Liver (tissue), 9 donors: ENCODE data around the gene CD300LG. TPM values are rescaled to one million over a fixed set of nuclear protein-coding genes. Genes with fewer than 3 reads are reported as not detected.

Source experiments
- DNase-seq: peaks from one replicate; pipeline ENCODE4 v3.0.0-alpha.2; 2017; ENCODE audit warnings: low spot score
- H3K27ac ChIP-seq, 2 donors: one replicate each; pipeline ENCODE4 v1.7.0; 2013; ENCODE audit warnings: inconsistent platforms in 2 of 2, low read length in 2 of 2, control low read depth in 1 of 2, low read depth in 1 of 2, mild to moderate bottlenecking in 1 of 2
- H3K27me3 ChIP-seq, 4 donors: one replicate each; pipeline versions ENCODE4 v1.6.1 to v1.7.0; 2013; ENCODE audit warnings: low read length in 3 of 4, inconsistent platforms in 1 of 4, mild to moderate bottlenecking in 1 of 4, moderate library complexity in 1 of 4; ENCODE audit not compliant: control insufficient read depth in 4 of 4, insufficient read depth in 4 of 4
- H3K36me3 ChIP-seq, 4 donors: one replicate each; pipeline versions ENCODE4 v1.6.1 to v1.7.0; 2013; ENCODE audit warnings: low read length in 3 of 4, mild to moderate bottlenecking in 3 of 4, low read depth in 1 of 4, moderate library complexity in 1 of 4; ENCODE audit not compliant: control insufficient read depth in 4 of 4, insufficient read depth in 3 of 4
- H3K4me1 ChIP-seq, 4 donors: one replicate each; pipeline versions ENCODE4 v1.6.1 to v1.7.0; 2013; ENCODE audit warnings: low read length in 3 of 4, mild to moderate bottlenecking in 3 of 4, moderate library complexity in 1 of 4; ENCODE audit not compliant: control insufficient read depth in 4 of 4, insufficient read depth in 4 of 4
- H3K4me3 ChIP-seq, 3 donors: one replicate each; pipeline versions ENCODE4 v1.6.1 to v1.7.0; 2013; ENCODE audit warnings: low read length in 3 of 3, control low read depth in 1 of 3, low read depth in 1 of 3, mild to moderate bottlenecking in 1 of 3
- H3K9ac ChIP-seq, 2 donors: one replicate each; pipeline ENCODE4 v1.7.0; 2013; ENCODE audit warnings: low read length in 2 of 2, mild to moderate bottlenecking in 2 of 2, moderate library complexity in 2 of 2, control low read depth in 1 of 2, low read depth in 1 of 2
- H3K9me3 ChIP-seq, 4 donors: one replicate each; pipeline versions ENCODE4 v1.6.1 to v1.7.0; 2013; ENCODE audit warnings: low read length in 3 of 4; ENCODE audit not compliant: control insufficient read depth in 4 of 4
- ATF3 ChIP-seq: IDR thresholded peaks from 2 replicates; pipeline ENCODE4 v1.6.1; 2016; ENCODE audit warnings: antibody characterized with exemption
- CTCF ChIP-seq: fragments of 150-350 bp; IDR thresholded peaks from 2 replicates; pipeline ENCODE4 v1.5.1; 2017; ENCODE audit warnings: improper control_type of control experiment, low read depth, low read length; ENCODE audit not compliant: missing input control
- EGR1 ChIP-seq, 2 donors: IDR thresholded peaks; 2 replicates each; pipeline ENCODE4 v1.6.1; 2016 to 2018; ENCODE audit warnings: antibody characterized with exemption in 2 of 2, low read depth in 2 of 2
- FOXA1 ChIP-seq: IDR thresholded peaks from 2 replicates; pipeline ENCODE4 v1.6.1; 2016; ENCODE audit warnings: antibody characterized with exemption
- FOXA2 ChIP-seq: IDR thresholded peaks from 2 replicates; pipeline ENCODE4 v1.6.1; 2016; ENCODE audit warnings: antibody characterized with exemption
- GABPA ChIP-seq, 2 donors: IDR thresholded peaks in 1 of 2; conservative IDR thresholded peaks in 1 of 2; 2 replicates each; pipeline ENCODE4 v1.6.1; 2016; ENCODE audit warnings: antibody characterized with exemption in 2 of 2, mild to moderate bottlenecking in 1 of 2, moderate library complexity in 1 of 2
- HNF4A ChIP-seq, 2 donors: conservative IDR thresholded peaks; 2 replicates each; pipeline ENCODE4 v1.6.1; 2016; ENCODE audit warnings: antibody characterized with exemption in 2 of 2, mild to moderate bottlenecking in 2 of 2
- HNF4G ChIP-seq: IDR thresholded peaks from 2 replicates; pipeline ENCODE4 v1.6.1; 2016; ENCODE audit warnings: antibody characterized with exemption
- JUND ChIP-seq, 2 donors: IDR thresholded peaks; 2 replicates each; pipeline ENCODE4 v1.6.1; 2016; ENCODE audit warnings: antibody characterized with exemption in 2 of 2
- MAX ChIP-seq: IDR thresholded peaks from 2 replicates; pipeline ENCODE4 v1.6.1; 2016; ENCODE audit warnings: antibody characterized with exemption
- NR2F2 ChIP-seq: IDR thresholded peaks from 2 replicates; pipeline ENCODE4 v1.6.1; 2016; ENCODE audit warnings: antibody characterized with exemption
- RAD21 ChIP-seq, 2 donors: IDR thresholded peaks; 2 replicates each; pipeline ENCODE4 v1.6.1; 2016; ENCODE audit warnings: antibody characterized with exemption in 2 of 2, mild to moderate bottlenecking in 2 of 2
- REST ChIP-seq: IDR thresholded peaks from 2 replicates; pipeline ENCODE4 v1.6.1; 2016; ENCODE audit warnings: antibody characterized with exemption, mild to moderate bottlenecking
- RXRA ChIP-seq, 2 donors: IDR thresholded peaks; 2 replicates each; pipeline ENCODE4 v1.6.1; 2017 to 2018; ENCODE audit warnings: antibody characterized with exemption in 2 of 2, mild to moderate bottlenecking in 1 of 2
- SP1 ChIP-seq: IDR thresholded peaks from 2 replicates; pipeline ENCODE4 v1.6.1; 2018; ENCODE audit warnings: antibody characterized with exemption, mild to moderate bottlenecking
- TAF1 ChIP-seq: conservative IDR thresholded peaks from 2 replicates; pipeline ENCODE4 v1.6.1; 2016; ENCODE audit warnings: antibody characterized with exemption, mild to moderate bottlenecking
- YY1 ChIP-seq: IDR thresholded peaks from 2 replicates; pipeline ENCODE4 v1.6.1; 2016; ENCODE audit warnings: antibody characterized with exemption, mild to moderate bottlenecking
- ZBTB33 ChIP-seq: IDR thresholded peaks from 2 replicates; pipeline ENCODE4 v1.6.1; 2016; ENCODE audit warnings: antibody characterized with exemption
- WGBS: extraction: QIAGEN DNeasy Blood & Tissue Kit; methylation state at CpG from one replicate; pipeline ENCODE4 v1.1.7; 2013; 5-methylcytosine and 5-hydroxymethylcytosine counted together
- polyA plus RNA-seq, 2 donors: library from polyadenylated mRNA; stranded (reverse) in 1 of 2; unstranded in 1 of 2; fragments of 200-250 nt in 1 of 2; fragments of >200 nt in 1 of 2; fragmentation: Nextera tagmentation in 1 of 2; extraction: Ambion mirVana in 1 of 2; gene quantifications; one replicate each; pipeline versions ENCODE4 v1.2.1 to v1.2.3, GENCODE V29; 2013 to 2015
- total RNA-seq, 2 donors: library from RNA; depleted of rRNA; stranded (reverse); fragments of >200 nt; gene quantifications; one replicate each; pipeline ENCODE4 v1.2.3, GENCODE V29; 2014
- donor health status: healthy.
- donor health status: healthy.
- donor health status: healthy.
- donor health status: healthy.
- donor health status: healthy.

The CD300LG gene
- total and polyA plus RNA-seq, 4 donors, result 0.14 to 0.58 (median 0.20) TPM

GRCh38 chr17:43845766-43846165, 1.2 kb upstream of the CD300LG start:
- Histone ChIP-seq H3K27me3 (no peaks in the 10 kb centered on the region), H3K9me3 (no peaks in the 10 kb centered on the region), H3K36me3 (no peaks in the 10 kb centered on the region), H3K4me1 (peaks cover 0 to 6% (median 3%) of the 10 kb centered on the region in 4 donors), H3K27ac (no peak overlapping the region), H3K9ac (peak overlapping the region in 1 of 2 donors; percentile 42), H3K4me3 (no peak overlapping the region)
- DNase-seq, result no peak
- 39% methylated on average over 4 of the region's 4 CpGs for WGBS
- TF ChIP-seq FOXA2 (no peak), MAX (no peak), REST (no peak), RAD21 (IDR thresholded peaks at IDR 0.05) (no peak), TAF1 (no peak), ATF3 (no peak), ZBTB33 (no peak), YY1 (no peak), HNF4G (no peak), JUND (IDR thresholded peaks at IDR 0.05) (no peak), NR2F2 (no peak), HNF4A (conservative IDR thresholded peaks at IDR 0.05) (no peak), EGR1 (IDR thresholded peaks at IDR 0.05; ENCODE audit: low read depth in 2 of 2) (no peak), RXRA (IDR thresholded peaks at IDR 0.05) (no peak), FOXA1 (no peak), SP1 (no peak), GABPA (IDR thresholded peaks at IDR 0.05 in 1 of 2, conservative IDR thresholded peaks at IDR 0.05 in 1 of 2) (no peak), CTCF (no peak)
